Lower leg skin (tissue), 4 donors: ENCODE data around the gene PLA2G3. TPM values are rescaled to one million over a fixed set of nuclear protein-coding genes. Genes with fewer than 3 reads are reported as not detected.

Source experiments
- DNase-seq, 2 donors: peaks; one replicate each; pipeline ENCODE4 v3.0.0-alpha.2; 2019; ENCODE audit warnings: low spot score in 2 of 2
- H3K4me3 ChIP-seq: fragments of 200-600 bp; sonication (generic); 2 replicates; pipeline ENCODE4 v1.5.1; 2017; ENCODE audit warnings: mild to moderate bottlenecking, low read depth; ENCODE audit not compliant: poor library complexity, severe bottlenecking
- POLR2A ChIP-seq, 2 donors: fragments of 450-650 bp; IDR thresholded peaks; one replicate each; pipeline ENCODE4 v1.6.1; 2016 to 2017; ENCODE audit warnings: antibody characterized with exemption in 2 of 2, mild to moderate bottlenecking in 1 of 2, moderate library complexity in 1 of 2
- WGBS, 2 donors: methylation state at CpG; one replicate each; pipeline ENCODE4 v1.1.5; 2018; 5-methylcytosine and 5-hydroxymethylcytosine counted together
- intact Hi-C: fragments of 100-400 bp; cut with DNase I; formaldehyde crosslinking; loops from one replicate; pipeline ENCODE4 v1.15.0; 2023; ENCODE audit warnings: low total_unique reads
- total RNA-seq, 4 donors: library from RNA; depleted of rRNA; stranded (reverse); fragments of >200 nt; gene quantifications; one replicate each; pipeline ENCODE4 v1.1.0, GENCODE V29; 2016
- TF ChIP-seq, protein P1 (sequence below), 3 donors: fragments of 450-650 bp; IDR thresholded peaks; one replicate each; pipeline ENCODE4 v1.5.1; 2016; ENCODE audit warnings: antibody characterized with exemption in 3 of 3, mild to moderate bottlenecking in 3 of 3, moderate library complexity in 2 of 3

The PLA2G3 gene
- total RNA-seq, 4 donors from 2014 or later: 6.5 to 11.3 (median 8.7) TPM

GRCh38 chr22:31126128-31126868 is 14.0 kb downstream of the PLA2G3 start:
- no peak for DNase-seq
- no peak for TF ChIP-seq POLR2A (IDR thresholded peaks at IDR 0.05)
- TF ChIP-seq, protein P1, sequence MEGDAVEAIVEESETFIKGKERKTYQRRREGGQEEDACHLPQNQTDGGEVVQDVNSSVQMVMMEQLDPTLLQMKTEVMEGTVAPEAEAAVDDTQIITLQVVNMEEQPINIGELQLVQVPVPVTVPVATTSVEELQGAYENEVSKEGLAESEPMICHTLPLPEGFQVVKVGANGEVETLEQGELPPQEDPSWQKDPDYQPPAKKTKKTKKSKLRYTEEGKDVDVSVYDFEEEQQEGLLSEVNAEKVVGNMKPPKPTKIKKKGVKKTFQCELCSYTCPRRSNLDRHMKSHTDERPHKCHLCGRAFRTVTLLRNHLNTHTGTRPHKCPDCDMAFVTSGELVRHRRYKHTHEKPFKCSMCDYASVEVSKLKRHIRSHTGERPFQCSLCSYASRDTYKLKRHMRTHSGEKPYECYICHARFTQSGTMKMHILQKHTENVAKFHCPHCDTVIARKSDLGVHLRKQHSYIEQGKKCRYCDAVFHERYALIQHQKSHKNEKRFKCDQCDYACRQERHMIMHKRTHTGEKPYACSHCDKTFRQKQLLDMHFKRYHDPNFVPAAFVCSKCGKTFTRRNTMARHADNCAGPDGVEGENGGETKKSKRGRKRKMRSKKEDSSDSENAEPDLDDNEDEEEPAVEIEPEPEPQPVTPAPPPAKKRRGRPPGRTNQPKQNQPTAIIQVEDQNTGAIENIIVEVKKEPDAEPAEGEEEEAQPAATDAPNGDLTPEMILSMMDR (IDR thresholded peaks at IDR 0.05): no peak
- no peak overlapping the region for H3K4me3 ChIP-seq
- 89 to 90% methylated on average over 14 to 22 of the region's 22 CpGs for WGBS, 2 donors
- intact Hi-C loops: no loop called here

DNA sequence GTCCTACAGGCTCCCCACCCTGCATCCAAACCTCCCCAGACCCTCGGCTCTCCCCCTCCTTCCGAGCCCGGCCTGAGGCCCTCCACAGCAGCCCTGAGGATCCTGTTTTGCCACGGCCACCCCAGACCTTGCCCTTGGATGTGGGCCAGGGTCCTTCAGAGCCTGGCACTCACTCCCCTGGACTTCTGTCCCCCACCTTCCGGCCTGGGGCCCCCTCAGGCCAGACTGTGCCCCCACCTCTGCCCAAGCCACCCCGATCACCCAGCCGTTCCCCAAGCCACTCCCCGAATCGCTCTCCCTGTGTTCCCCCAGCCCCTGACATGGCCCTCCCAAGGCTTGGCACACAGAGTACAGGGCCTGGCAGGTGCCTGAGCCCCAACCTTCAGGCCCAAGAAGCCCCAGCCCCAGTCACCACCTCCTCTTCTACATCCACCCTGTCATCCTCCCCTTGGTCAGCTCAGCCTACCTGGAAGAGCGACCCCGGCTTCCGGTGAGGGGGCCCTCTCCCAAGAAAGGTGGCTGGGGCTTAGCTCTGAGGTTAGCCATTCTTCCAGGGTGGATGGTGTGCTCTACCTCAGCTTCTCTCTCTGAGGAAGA is 14.7 kb downstream of the PLA2G3 start:
- TF ChIP-seq POLR2A (IDR thresholded peaks at IDR 0.05): no peak
- TF ChIP-seq, protein P1 (IDR thresholded peaks at IDR 0.05): no peak
- intact Hi-C loops: no loop called here
- no peak overlapping the region for H3K4me3 ChIP-seq
- 86 to 93% methylated on average over 12 of the region's 12 CpGs for WGBS, 2 donors
- no peak for DNase-seq

GRCh38 chr22:31124811-31125465 is 15.4 kb downstream of the PLA2G3 start:
- 77 to 80% methylated on average over 13 to 14 of the region's 14 CpGs for WGBS, 2 donors
- DNase-seq: no peak
- TF ChIP-seq, protein P1 (IDR thresholded peaks at IDR 0.05): no peak
- TF ChIP-seq POLR2A (IDR thresholded peaks at IDR 0.05): no peak
- no peak overlapping the region for H3K4me3 ChIP-seq
- intact Hi-C loops: no loop called here

DNA sequence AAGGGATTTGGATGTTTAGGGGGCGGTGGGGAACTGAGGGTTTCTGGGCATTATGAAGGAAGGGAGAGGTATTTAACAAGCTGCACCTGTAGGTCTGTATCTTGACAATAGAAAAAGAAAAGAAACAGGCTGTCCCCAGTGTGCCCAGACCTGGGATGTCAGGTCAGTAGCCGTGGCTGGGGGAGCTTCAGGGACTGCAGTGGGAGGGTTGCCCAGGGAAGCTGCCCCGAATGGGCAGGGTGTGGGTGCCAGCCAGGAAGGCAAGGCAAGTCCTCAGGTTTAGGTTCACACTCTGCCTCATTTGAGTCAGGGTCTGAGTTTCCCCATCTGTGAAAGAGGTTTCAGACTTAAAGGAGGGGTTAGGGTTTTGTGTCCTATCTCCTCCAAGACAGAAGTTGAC is 16.0 kb downstream of the PLA2G3 start:
- no peak overlapping the region for H3K4me3 ChIP-seq
- no peak for DNase-seq
- WGBS, 2 donors: 67 to 71% methylated on average over 3 of the region's 3 CpGs
- intact Hi-C loops: no loop called here
- TF ChIP-seq, protein P1 (IDR thresholded peaks at IDR 0.05): no peak
- no peak for TF ChIP-seq POLR2A (IDR thresholded peaks at IDR 0.05)

- intact Hi-C loops: no loop called here
- no peak overlapping the region for H3K4me3 ChIP-seq
- no peak for TF ChIP-seq POLR2A (IDR thresholded peaks at IDR 0.05)
- TF ChIP-seq, protein P1 (IDR thresholded peaks at IDR 0.05): no peak
- WGBS, 2 donors: 68 to 81% methylated on average over 4 of the region's 4 CpGs
- DNase-seq: no peak
These were observed 17.1 kb downstream of the PLA2G3 start for GRCh38 chr22:31123292-31123602.
